Stimulated activated CD4-positive, alpha-beta T cell treated with anti-CD3 and anti-CD28 coated beads, Interleukin-4, amount 100 ng/mL, for 24 hours (primary cell): ENCODE measurements around the gene TEP1.
"Not testable (repeated sequence)": the region's sequence is repeated elsewhere in the genome, so short reads cannot be mapped to it uniquely, and the experiment has no call there.

Experiments used
- DNase-seq: peaks from one replicate; pipeline ENCODE4 v3.0.0-alpha.2; 2020

Gene TEP1

GRCh38 chr14:20412876-20413743 lies at the start of gene TEP1:
TEP1 (minus strand) TSS chr14:20413501; CDS start chr14:20408439, 5,062 bp downstream.
- DNase-seq, result peak; percentile 78

- DNase-seq, result peak; percentile 99
Measured at GRCh38 chr14:20461225-20462141, 48.2 kb upstream of the TEP1 start, which contains the start of gene PIP4P1. PIP4P1 (minus strand) TSS chr14:20461434; CDS start chr14:20461325, 109 bp downstream.

DNA sequence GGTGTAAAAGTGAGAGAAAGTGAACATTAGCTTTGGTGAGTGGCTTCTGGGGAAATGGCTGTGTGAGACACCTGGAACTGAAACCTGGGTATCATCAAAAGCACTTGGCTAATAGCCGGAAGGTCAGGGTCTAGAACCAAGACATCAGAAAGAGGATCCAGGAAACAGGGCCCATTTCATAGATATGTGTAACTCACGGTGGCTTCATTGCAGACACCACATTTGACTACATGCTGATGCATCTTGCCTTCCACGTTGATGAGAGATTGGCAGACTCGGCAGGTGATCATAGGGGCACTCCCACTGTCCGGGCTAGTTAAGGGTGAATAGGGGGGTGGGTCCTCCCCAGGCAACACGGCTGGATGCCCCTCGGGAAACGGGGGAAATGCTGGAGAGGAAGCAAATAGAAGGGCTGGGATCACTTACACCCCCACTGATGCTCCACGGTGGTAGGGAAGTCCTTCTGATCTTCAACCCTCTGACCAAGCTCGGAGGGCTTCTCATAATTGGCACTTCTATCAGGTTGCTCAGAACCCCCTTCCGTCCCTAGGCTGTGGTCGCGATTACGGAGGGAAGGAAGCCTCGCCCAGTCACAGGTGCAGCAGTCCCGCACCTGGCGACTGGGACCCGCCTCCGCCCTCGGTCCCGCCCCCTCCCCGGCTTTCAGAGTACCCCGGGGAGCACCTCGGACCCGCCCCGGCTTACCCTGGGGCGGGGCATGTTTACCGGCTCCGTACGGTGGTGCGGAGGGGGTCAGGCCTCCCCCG lies 47.3 kb upstream of the TEP1 start:
- peak; percentile 43 for DNase-seq

GRCh38 chr14:20458031-20458789 lies 44.9 kb upstream of the TEP1 start:
- DNase-seq, result no peak

- no peak for DNase-seq
Measured at GRCh38 chr14:20456971-20457370, 43.7 kb upstream of the TEP1 start.

DNA sequence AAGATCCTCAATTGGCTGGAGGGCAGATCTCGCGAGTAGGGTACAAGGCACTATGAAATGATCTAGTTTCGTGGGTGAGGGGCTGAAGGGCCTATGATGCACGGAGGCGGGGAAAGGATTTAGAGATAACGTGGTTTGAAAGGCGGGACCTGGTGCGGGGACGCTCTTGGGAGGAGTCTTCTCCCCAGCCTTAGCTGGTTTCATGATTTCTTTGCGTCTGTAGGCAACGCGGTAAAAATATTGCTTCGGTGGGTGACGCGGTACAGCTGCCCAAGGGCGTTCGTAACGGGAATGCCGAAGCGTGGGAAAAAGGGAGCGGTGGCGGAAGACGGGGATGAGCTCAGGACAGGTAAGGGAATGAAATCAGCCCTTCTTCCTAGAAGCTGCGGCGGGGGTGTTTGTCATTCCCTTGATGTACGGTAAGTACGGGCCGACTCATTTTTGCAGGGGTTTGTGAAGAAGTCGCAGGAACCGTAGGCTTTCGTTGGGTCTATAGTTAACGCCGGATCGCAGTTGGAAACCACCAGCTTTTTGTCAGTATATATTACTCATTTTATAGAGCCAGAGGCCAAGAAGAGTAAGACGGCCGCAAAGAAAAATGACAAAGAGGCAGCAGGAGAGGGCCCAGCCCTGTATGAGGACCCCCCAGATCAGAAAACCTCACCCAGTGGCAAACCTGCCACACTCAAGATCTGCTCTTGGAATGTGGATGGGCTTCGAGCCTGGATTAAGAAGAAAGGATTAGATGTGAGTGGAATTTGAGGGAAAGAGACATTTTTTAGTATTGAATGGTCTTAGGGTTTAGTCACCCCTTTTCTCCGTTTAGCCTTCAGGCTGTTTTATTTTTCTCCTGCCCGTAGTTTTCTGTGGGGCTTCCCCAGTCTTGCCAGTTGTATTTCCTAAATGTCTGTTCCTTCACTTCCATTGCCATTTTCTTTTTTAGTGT lies 42.3 kb upstream of the TEP1 start:
- DNase-seq, result no peak

- peak; percentile 99 for DNase-seq
Measured at GRCh38 chr14:20454516-20455354, 41.4 kb upstream of the TEP1 start, which contains the start of the genes APEX1 and OSGEP. APEX1 (plus strand) TSS chr14:20455226; CDS start chr14:20455646, 420 bp downstream. OSGEP (minus strand) TSS chr14:20454812; CDS start chr14:20454683, 129 bp downstream.

GRCh38 chr14:20452831-20453230 lies 39.5 kb upstream of the TEP1 start:
- DNase-seq, result not testable (repeated sequence)

DNA sequence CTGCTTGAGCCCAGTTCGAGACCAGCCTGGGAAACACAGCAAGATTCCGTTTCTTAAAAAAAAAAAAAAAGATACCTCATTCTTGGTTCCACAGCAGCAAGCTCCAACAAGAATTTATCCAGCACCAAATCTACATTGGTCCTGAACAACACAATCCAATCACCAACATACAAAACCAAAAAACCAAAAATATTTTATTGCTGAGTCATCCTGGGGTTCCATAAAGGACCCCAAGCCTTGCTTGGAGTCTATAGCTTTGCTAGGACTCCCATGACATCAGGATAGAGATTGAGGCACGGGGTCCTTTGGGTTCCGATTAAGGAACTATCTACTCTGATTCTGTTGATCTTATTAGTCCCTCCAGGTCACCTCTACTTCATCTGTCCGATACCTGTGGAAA lies 33.6 kb upstream of the TEP1 start:
- DNase-seq, result no peak

- not testable (repeated sequence) for DNase-seq
Measured at GRCh38 chr14:20443650-20444049, 30.3 kb upstream of the TEP1 start.

DNA sequence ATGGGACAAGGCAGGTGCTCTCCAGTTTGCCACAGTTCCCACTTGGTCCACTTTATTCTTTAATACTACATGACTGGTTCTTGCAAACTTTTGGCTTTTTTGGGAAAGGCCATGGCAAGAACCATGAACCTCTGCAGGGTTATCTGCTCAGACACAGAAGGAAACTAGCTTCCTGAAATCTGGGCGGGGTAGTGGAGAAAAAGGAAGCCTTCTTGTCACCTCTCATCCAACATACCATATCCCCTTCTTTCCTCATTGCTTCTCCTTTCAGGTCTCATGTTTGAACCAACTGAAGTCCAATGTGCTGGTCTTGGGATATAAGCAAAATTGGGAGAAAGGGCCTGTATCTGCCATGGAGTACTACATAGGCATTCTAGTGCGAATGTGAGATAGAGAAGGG lies 28.2 kb upstream of the TEP1 start:
- DNase-seq, result no peak

GRCh38 chr14:20440882-20441281 lies 27.6 kb upstream of the TEP1 start:
- peak; percentile 22 for DNase-seq

DNA sequence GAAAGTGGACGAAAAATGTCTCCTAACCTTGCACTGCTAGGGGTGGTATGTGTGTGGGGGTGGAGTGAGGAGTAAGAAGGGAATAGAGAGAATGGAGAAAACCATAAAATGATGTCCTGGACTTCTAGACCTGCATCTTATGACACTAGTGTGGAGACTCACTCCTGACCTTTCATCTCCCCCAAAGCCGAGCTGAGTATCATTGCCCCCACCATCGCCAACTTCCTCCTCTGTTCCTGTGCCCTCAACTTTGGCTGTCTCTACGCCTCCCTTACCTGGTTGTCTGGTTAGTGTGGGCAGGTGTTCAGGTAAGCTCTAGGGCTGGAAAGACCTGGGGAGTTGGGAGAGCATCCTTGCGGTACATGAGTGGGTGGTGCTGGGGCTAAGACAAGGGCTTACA lies 27.2 kb upstream of the TEP1 start:
- no peak for DNase-seq

GRCh38 chr14:20438664-20439063 lies 25.4 kb upstream of the TEP1 start:
- DNase-seq, result no peak

GRCh38 chr14:20436363-20436755 lies 23.1 kb upstream of the TEP1 start:
- no peak for DNase-seq

GRCh38 chr14:20435582-20436362 lies 22.5 kb upstream of the TEP1 start, which contains the start of gene KLHL33:
KLHL33 (minus strand) TSS chr14:20436166; CDS start chr14:20435811, 355 bp downstream.
- no peak for DNase-seq

- no peak for DNase-seq
Measured at GRCh38 chr14:20434701-20435581, 21.6 kb upstream of the TEP1 start.
